Endometrium (tissue), 2 donors: ENCODE data around the gene EIF3B.
"Not testable (repeated sequence)": the region's sequence is repeated elsewhere in the genome, so short reads cannot be mapped to it uniquely, and the experiment has no call there.

Experiments
- FAIRE-seq: peaks from 2 replicates; lab custom pipeline; 2012; peaks lifted over from hg19 to GRCh38; lab: Jason Lieb, UNC
- donor health status: control.
- donor health status: control.

The EIF3B gene

GRCh38 chr7:2403014-2403717 is 48.5 kb downstream of the EIF3B start, which contains the start of gene CHST12:
TSS of gene CHST12 (plus strand) at chr7:2403611. CDS start at chr7:2432640, 29,029 bp downstream.
- FAIRE-seq: no peak

DNA sequence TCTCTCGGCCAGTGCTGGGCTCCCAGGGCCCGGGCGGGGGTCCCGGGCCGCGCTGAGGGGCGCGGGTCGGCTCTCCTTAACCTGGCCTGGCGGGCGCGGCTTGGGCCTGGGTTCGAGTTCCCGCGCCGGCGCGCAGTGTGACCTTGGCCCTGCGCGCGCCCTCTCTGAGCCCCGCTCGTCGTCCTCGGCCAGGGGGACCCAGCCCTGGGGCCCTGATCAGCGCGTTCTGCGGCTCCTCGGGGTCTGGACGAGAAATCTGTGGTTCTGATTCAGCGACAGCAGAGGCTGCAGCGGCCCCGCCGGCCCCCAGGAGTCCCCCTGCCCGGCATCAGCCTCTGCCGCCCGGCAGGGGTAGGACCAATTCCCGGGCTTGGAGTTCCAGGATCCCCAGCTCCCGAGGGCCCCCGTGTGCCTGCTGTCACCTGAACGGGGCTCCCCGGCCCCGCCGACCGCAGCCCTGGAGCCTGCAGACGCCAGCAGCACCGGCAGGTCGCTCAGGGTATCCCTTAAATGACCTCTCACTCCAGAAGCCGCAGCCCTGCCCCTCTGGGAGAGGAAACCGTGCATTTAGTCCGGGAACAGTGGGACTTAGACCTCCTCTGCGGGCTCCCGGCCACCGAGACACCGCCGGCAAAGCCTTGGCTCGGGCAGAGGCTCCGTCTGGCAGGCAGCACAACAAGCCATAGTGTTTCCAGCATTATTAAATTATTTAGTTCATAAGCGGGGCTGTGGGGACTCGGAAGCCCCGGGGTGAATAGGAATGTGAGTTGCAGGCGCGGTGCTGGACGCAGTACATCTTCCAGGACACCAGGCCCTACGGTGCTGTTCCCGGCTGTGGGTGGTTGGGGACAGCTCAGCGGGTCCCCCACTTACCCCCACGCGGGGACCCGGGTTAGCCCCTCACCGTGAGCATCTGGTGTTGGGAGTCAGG is 49.4 kb downstream of the EIF3B start:
- FAIRE-seq: no peak

GRCh38 chr7:2404714-2405119 is 50.1 kb downstream of the EIF3B start:
- no peak for FAIRE-seq

GRCh38 chr7:2405201-2405600 is 50.6 kb downstream of the EIF3B start:
- FAIRE-seq: no peak

DNA sequence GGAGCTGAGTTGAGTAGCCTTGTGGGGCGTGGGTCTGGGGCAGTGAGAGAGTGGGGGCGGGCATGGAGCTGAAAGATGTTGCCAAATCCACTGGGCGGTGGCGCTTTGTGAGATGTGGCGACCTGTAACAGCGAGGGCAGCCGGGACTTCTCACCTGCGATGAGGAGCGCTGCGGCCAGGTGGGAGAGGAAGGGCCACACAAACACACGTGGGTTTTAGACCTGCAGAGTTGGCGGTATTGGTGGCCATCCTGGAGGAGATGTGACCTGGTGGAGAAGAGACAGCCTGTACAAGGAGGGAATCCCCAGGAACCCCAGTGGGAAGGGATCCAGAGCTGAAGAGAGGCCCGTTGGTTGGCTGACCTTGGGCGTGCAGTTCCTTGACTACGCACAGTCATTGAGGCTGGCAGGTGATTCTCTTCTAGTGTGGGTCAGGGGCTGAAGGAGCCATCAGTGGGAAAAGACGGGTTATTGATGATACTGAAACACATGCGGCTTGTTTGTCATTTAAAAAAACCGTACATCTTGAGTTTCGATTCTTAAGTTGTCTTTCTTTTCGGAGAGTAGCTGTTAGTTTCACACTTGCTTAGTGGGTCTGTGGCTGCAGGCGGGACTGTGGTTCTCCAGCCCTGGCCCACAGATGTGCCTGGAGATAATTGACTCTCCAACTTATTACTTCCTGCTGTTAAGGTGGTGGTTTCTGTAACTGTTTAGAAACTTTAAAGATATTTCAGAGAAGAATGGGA is 51.1 kb downstream of the EIF3B start:
- no peak for FAIRE-seq

GRCh38 chr7:2409745-2410414 is 55.3 kb downstream of the EIF3B start:
- no peak for FAIRE-seq

DNA sequence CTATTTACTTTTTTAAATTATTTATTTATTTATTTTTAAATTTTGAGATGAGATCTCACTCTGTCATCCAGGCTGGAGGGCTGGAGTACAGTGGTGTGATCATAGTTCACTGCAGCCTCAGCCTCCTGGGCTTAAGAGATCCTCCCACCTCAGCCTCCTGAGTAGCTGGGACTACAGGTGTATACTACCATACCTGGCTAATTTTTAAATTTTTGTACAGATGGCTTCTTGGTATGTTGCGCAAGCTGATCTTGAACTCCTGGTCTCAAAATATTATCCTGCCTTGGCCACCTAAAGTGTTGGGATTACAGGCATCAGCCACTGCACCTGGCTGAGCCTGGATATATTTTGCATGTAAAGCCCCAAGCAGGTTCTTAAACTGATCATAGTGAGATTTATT is 56.4 kb downstream of the EIF3B start:
- no peak for FAIRE-seq

- FAIRE-seq: no peak
Measured at GRCh38 chr7:2411815-2412586, 57.4 kb downstream of the EIF3B start.

- no peak for FAIRE-seq
Measured at GRCh38 chr7:2412587-2413201, 58.1 kb downstream of the EIF3B start.

- FAIRE-seq: no peak
Measured at GRCh38 chr7:2416063-2416462, 61.4 kb downstream of the EIF3B start.

DNA sequence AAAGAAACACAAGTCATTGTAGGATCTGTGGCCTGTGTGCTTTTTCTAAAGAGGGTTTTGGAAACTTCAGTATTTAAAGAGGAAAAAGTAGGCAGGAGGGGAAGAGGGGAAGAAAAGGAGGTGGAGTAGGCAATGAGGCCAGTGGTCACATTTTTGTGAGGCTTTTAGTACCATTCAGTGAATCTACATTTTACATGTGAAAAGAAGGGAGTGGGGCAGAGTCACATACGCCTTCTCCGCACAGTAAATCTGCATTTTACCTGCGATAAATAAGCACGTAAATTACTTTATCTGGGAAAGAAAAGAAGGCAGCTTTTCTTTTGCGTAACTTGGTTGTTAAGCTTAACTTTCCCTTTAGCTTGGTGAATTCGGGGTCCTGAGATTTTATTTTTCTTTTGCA is 62.0 kb downstream of the EIF3B start:
- no peak for FAIRE-seq

- FAIRE-seq: not testable (repeated sequence)
Measured at GRCh38 chr7:2417178-2417577, 62.6 kb downstream of the EIF3B start.

GRCh38 chr7:2417981-2418481 is 63.4 kb downstream of the EIF3B start:
- FAIRE-seq: no peak

DNA sequence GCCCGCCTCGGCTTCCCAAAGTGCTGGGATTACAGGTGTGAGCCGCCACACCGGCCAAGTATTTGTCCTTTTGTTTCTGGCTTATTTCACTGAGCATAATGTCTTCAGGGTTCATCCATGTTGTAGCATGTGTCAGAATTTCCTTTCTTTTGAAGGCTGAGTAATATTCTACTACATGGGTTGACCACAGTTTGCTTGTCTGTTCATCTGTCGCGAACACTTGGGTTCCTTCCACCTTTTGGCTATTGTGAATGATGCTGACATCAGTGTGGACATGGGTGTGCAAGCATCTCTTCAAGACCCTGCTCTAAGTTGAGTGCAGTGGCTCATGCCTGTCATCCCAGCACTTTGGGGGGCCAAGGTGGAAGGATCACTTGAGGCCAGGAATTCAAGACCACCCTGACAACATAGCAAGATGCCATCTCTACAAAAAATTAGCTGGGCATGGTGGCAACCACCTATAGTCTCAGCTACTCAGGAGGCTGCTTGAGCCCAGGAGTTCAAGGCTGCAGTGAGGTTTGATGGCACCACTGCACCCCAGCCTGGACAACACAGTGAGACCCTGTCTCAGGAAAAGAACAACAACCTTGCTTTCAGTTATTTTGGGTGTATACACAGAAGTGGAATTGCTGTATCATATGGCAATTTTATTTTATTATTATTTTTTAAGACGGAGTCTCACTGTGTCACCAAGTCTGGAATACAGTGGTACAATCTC is 65.7 kb downstream of the EIF3B start:
- FAIRE-seq: no peak

GRCh38 chr7:2421943-2422310 is 67.3 kb downstream of the EIF3B start:
- FAIRE-seq: no peak

DNA sequence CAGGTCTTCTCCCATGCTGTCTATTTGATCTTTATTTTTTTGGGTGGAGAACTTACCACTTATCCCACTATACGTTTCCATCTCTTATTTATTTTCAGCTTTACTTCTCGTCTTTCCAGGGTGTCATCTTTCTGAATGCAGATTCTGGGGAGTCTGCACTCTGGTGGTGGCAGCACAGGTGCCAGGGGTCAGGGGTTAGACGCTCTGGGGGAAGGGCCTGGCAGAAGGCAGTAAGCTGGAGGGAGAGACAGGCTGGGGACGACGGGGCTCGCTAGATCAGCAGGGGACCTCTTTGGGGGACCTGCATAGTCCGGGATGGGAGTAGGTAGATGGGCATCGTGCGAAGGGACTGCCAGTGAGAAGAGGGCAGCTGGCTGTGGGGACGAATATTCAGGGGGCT is 71.1 kb downstream of the EIF3B start:
- FAIRE-seq: no peak
